Thyroid gland (tissue), 4 donors: Measurements from ENCODE around the gene CISTR.

ENCODE experiments used
- POLR2A ChIP-seq, 2 donors: fragments of 450-650 bp; IDR thresholded peaks; one replicate each; pipeline ENCODE4 v1.6.1; 2017; ENCODE audit warnings: antibody characterized with exemption in 2 of 2, mild to moderate bottlenecking in 2 of 2, moderate library complexity in 1 of 2
- TF ChIP-seq, protein P1 (sequence below), 6 experiments: fragments of 200-600 bp in 3 of 6; fragments of 450-650 bp in 3 of 6; sonication (generic) in 3 of 6; IDR thresholded peaks; one replicate each; pipeline ENCODE4 v1.5.1; 2016 to 2019; ENCODE audit warnings: antibody characterized with exemption in 6 of 6, mild to moderate bottlenecking in 2 of 6, inconsistent platforms in 1 of 6, moderate library complexity in 1 of 6

DNA sequence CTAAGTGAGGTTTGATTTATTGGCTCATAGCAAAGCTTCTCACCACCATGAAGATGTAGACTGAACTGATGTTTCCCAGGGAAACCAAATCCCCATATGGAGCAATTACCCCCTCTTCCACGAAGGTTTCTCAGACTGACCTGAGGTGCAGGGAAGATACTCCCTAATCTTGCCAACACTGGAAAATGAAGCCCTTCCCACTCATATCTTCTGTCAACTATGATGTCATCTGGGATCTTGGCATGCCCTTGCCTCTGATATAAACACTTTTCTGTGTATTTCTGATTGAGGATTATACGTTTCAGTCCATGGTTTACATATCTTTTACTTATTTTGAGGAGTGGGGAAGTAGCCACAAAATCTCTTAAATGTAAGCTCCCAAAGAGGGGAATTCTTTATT lies 14.1 kb upstream of the CISTR start:
- TF ChIP-seq POLR2A (IDR thresholded peaks at IDR 0.05), result no peak
- TF ChIP-seq, protein P1, sequence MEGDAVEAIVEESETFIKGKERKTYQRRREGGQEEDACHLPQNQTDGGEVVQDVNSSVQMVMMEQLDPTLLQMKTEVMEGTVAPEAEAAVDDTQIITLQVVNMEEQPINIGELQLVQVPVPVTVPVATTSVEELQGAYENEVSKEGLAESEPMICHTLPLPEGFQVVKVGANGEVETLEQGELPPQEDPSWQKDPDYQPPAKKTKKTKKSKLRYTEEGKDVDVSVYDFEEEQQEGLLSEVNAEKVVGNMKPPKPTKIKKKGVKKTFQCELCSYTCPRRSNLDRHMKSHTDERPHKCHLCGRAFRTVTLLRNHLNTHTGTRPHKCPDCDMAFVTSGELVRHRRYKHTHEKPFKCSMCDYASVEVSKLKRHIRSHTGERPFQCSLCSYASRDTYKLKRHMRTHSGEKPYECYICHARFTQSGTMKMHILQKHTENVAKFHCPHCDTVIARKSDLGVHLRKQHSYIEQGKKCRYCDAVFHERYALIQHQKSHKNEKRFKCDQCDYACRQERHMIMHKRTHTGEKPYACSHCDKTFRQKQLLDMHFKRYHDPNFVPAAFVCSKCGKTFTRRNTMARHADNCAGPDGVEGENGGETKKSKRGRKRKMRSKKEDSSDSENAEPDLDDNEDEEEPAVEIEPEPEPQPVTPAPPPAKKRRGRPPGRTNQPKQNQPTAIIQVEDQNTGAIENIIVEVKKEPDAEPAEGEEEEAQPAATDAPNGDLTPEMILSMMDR (IDR thresholded peaks at IDR 0.05), result no peak
